SK-N-SH treated with all-trans-retinoic acid at 6 μM for 48 hours (cell line): Measurements from ENCODE around the gene C8A.

Source experiments
- ATAC-seq: fragments of 200-7000 bp; cut with Tn5 transposase; 3 replicates; pipeline ENCODE4 v1.9.1; 2020; ENCODE audit warnings: mild to moderate bottlenecking, moderate library complexity
- ARNTL ChIP-seq: fragments of 450-650 bp; formaldehyde crosslinking; IDR thresholded peaks from 2 replicates; pipeline ENCODE4 v1.5.0; 2020; ENCODE audit warnings: low read depth, mild to moderate bottlenecking, moderate library complexity, borderline replicate concordance
- BACH2 ChIP-seq: fragments of 250-450 bp; sonication (Bioruptor Pico); IDR thresholded peaks from 2 replicates; pipeline ENCODE4 v1.9.0; 2021; ENCODE audit warnings: mild to moderate bottlenecking, borderline replicate concordance
- ESRRG ChIP-seq: fragments of 250-450 bp; sonication (Bioruptor Pico); IDR thresholded peaks from 2 replicates; pipeline ENCODE4 v1.6.1; 2021; ENCODE audit warnings: mild to moderate bottlenecking
- GLIS3 ChIP-seq: fragments of 250-450 bp; sonication (Bioruptor Pico); IDR thresholded peaks from 2 replicates; pipeline ENCODE4 v1.5.0; 2020; ENCODE audit warnings: mild to moderate bottlenecking, moderate library complexity
- OSR1 ChIP-seq: fragments of 250-450 bp; sonication (Bioruptor Pico); IDR thresholded peaks from 2 replicates; pipeline ENCODE4 v1.8.0; 2022; ENCODE audit warnings: moderate library complexity, mild to moderate bottlenecking, inconsistent platforms
- PPARA ChIP-seq: fragments of 250-450 bp; sonication (Bioruptor Pico); IDR thresholded peaks from 2 replicates; pipeline ENCODE4 v1.5.0; 2020; ENCODE audit warnings: mild to moderate bottlenecking, borderline replicate concordance
- RARB ChIP-seq: fragments of 250-450 bp; sonication (Bioruptor Pico); IDR thresholded peaks from 2 replicates; pipeline ENCODE4 v1.8.0; 2021; ENCODE audit warnings: mild to moderate bottlenecking, moderate library complexity
- TCF4 ChIP-seq: fragments of 250-450 bp; sonication (Bioruptor Pico); IDR thresholded peaks from 2 replicates; pipeline ENCODE4 v1.8.0; 2021; ENCODE audit warnings: mild to moderate bottlenecking, moderate library complexity, borderline replicate concordance
- TOX ChIP-seq: fragments of 250-450 bp; sonication (Bioruptor Pico); IDR thresholded peaks from 2 replicates; pipeline ENCODE4 v1.8.0; 2021; ENCODE audit warnings: mild to moderate bottlenecking, moderate library complexity, borderline replicate concordance
- ZC3H10 ChIP-seq: fragments of 250-450 bp; sonication (Bioruptor Pico); IDR thresholded peaks from 2 replicates; pipeline ENCODE4 v1.5.1; 2021; ENCODE audit warnings: mild to moderate bottlenecking, moderate library complexity
- ZFP3 ChIP-seq: fragments of 250-450 bp; sonication (Bioruptor Pico); IDR thresholded peaks from 2 replicates; pipeline ENCODE4 v1.5.0; 2020; ENCODE audit warnings: mild to moderate bottlenecking, moderate library complexity
- ZFP30 ChIP-seq: fragments of 450-650 bp; formaldehyde crosslinking; IDR thresholded peaks from 2 replicates; pipeline ENCODE4 v1.5.0; 2022; ENCODE audit warnings: mild to moderate bottlenecking, moderate library complexity
- ZNF565 ChIP-seq: fragments of 450-650 bp; formaldehyde crosslinking; conservative IDR thresholded peaks from 2 replicates; pipeline ENCODE4 v1.5.0; 2020; ENCODE audit warnings: low read depth, mild to moderate bottlenecking, moderate library complexity
- ZNF70 ChIP-seq: fragments of 450-650 bp; formaldehyde crosslinking; IDR thresholded peaks from 2 replicates; pipeline ENCODE4 v1.5.0; 2020; ENCODE audit warnings: mild to moderate bottlenecking, moderate library complexity
- ZNF8 ChIP-seq: fragments of 450-650 bp; formaldehyde crosslinking; IDR thresholded peaks from 2 replicates; pipeline ENCODE4 v1.5.0; 2020; ENCODE audit warnings: mild to moderate bottlenecking, moderate library complexity
- TF ChIP-seq, protein P1 (sequence below): fragments of 250-450 bp; sonication (Bioruptor Pico); IDR thresholded peaks from 2 replicates; pipeline ENCODE4 v1.5.0; 2020; ENCODE audit warnings: mild to moderate bottlenecking, moderate library complexity
- TF ChIP-seq, protein P2 (sequence below): fragments of 250-450 bp; sonication (Bioruptor Pico); IDR thresholded peaks from 2 replicates; pipeline ENCODE4 v1.8.0; 2020; ENCODE audit warnings: mild to moderate bottlenecking, moderate library complexity, borderline replicate concordance
- TF ChIP-seq, protein P3 (sequence below): fragments of 250-450 bp; sonication (Bioruptor Pico); IDR thresholded peaks from 2 replicates; pipeline ENCODE4 v1.8.0; 2021; ENCODE audit warnings: low read depth, mild to moderate bottlenecking, moderate library complexity, borderline replicate concordance
- TF ChIP-seq, protein P4 (sequence below): fragments of 250-450 bp; sonication (Bioruptor Pico); IDR thresholded peaks from 2 replicates; pipeline ENCODE4 v1.5.1; 2020; ENCODE audit warnings: low read depth, mild to moderate bottlenecking, moderate library complexity
- TF ChIP-seq, protein P5 (sequence below): fragments of 250-450 bp; sonication (Bioruptor Pico); IDR thresholded peaks from 2 replicates; pipeline ENCODE4 v1.5.1; 2021; ENCODE audit warnings: mild to moderate bottlenecking, moderate library complexity

C8A gene

DNA sequence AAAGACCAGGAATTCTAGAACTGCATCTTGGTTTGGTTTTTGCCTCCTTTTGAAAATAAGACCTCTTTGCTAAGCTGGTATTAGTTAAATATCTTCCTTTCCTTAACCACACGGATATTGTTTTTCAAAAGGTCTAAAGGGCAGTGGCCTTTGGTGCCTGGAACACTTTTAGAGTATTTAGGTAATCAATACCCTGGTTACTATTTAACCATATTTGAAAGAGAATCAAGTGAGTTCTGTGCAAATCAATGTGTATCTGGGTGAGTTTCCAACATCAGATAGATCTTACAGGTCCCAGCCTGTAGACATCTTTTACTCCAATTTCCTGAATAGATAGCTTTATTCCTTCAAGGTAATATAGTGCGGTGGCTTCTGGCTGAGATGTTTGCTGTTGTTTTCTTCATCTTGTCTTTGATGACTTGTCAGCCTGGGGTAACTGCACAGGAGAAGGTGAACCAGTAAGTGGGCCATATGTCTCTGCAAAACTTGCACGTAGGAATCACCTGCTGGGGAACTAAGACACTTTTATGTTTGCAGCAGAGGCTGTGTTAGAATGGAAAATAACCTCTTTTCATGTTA lies at the start of gene C8A:
TSS of gene C8A (plus strand) at position 277 of the 579 bp plus-strand sequence. CDS start at position 382, 105 bp downstream.
- TF ChIP-seq, protein P1, sequence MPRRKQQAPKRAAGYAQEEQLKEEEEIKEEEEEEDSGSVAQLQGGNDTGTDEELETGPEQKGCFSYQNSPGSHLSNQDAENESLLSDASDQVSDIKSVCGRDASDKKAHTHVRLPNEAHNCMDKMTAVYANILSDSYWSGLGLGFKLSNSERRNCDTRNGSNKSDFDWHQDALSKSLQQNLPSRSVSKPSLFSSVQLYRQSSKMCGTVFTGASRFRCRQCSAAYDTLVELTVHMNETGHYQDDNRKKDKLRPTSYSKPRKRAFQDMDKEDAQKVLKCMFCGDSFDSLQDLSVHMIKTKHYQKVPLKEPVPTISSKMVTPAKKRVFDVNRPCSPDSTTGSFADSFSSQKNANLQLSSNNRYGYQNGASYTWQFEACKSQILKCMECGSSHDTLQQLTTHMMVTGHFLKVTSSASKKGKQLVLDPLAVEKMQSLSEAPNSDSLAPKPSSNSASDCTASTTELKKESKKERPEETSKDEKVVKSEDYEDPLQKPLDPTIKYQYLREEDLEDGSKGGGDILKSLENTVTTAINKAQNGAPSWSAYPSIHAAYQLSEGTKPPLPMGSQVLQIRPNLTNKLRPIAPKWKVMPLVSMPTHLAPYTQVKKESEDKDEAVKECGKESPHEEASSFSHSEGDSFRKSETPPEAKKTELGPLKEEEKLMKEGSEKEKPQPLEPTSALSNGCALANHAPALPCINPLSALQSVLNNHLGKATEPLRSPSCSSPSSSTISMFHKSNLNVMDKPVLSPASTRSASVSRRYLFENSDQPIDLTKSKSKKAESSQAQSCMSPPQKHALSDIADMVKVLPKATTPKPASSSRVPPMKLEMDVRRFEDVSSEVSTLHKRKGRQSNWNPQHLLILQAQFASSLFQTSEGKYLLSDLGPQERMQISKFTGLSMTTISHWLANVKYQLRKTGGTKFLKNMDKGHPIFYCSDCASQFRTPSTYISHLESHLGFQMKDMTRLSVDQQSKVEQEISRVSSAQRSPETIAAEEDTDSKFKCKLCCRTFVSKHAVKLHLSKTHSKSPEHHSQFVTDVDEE: no peak
- no peak for TF ChIP-seq ZC3H10
- no peak for TF ChIP-seq ZFP3 (CRISPR knock-in tag)
- TF ChIP-seq ARNTL (CRISPR knock-in tag): no peak
- TF ChIP-seq TCF4 (CRISPR knock-in tag): no peak
- no peak for TF ChIP-seq ESRRG (CRISPR knock-in tag)
- no peak for TF ChIP-seq OSR1
- no peak for TF ChIP-seq RARB (CRISPR knock-in tag)
- no peak for TF ChIP-seq ZFP30 (CRISPR knock-in tag)
- TF ChIP-seq, protein P2, sequence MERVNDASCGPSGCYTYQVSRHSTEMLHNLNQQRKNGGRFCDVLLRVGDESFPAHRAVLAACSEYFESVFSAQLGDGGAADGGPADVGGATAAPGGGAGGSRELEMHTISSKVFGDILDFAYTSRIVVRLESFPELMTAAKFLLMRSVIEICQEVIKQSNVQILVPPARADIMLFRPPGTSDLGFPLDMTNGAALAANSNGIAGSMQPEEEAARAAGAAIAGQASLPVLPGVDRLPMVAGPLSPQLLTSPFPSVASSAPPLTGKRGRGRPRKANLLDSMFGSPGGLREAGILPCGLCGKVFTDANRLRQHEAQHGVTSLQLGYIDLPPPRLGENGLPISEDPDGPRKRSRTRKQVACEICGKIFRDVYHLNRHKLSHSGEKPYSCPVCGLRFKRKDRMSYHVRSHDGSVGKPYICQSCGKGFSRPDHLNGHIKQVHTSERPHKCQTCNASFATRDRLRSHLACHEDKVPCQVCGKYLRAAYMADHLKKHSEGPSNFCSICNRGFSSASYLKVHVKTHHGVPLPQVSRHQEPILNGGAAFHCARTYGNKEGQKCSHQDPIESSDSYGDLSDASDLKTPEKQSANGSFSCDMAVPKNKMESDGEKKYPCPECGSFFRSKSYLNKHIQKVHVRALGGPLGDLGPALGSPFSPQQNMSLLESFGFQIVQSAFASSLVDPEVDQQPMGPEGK (CRISPR knock-in tag): no peak
- TF ChIP-seq BACH2: no peak
- TF ChIP-seq, protein P3, sequence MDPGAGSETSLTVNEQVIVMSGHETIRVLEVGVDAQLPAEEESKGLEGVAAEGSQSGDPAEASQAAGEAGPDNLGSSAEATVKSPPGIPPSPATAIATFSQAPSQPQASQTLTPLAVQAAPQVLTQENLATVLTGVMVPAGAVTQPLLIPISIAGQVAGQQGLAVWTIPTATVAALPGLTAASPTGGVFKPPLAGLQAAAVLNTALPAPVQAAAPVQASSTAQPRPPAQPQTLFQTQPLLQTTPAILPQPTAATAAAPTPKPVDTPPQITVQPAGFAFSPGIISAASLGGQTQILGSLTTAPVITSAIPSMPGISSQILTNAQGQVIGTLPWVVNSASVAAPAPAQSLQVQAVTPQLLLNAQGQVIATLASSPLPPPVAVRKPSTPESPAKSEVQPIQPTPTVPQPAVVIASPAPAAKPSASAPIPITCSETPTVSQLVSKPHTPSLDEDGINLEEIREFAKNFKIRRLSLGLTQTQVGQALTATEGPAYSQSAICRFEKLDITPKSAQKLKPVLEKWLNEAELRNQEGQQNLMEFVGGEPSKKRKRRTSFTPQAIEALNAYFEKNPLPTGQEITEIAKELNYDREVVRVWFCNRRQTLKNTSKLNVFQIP (CRISPR knock-in tag): no peak
- no peak for TF ChIP-seq ZNF565
- TF ChIP-seq, protein P4, sequence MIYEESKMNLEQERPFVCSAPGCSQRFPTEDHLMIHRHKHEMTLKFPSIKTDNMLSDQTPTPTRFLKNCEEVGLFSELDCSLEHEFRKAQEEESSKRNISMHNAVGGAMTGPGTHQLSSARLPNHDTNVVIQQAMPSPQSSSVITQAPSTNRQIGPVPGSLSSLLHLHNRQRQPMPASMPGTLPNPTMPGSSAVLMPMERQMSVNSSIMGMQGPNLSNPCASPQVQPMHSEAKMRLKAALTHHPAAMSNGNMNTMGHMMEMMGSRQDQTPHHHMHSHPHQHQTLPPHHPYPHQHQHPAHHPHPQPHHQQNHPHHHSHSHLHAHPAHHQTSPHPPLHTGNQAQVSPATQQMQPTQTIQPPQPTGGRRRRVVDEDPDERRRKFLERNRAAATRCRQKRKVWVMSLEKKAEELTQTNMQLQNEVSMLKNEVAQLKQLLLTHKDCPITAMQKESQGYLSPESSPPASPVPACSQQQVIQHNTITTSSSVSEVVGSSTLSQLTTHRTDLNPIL (CRISPR knock-in tag): no peak
- no peak for TF ChIP-seq TOX (CRISPR knock-in tag)
- TF ChIP-seq, protein P5, sequence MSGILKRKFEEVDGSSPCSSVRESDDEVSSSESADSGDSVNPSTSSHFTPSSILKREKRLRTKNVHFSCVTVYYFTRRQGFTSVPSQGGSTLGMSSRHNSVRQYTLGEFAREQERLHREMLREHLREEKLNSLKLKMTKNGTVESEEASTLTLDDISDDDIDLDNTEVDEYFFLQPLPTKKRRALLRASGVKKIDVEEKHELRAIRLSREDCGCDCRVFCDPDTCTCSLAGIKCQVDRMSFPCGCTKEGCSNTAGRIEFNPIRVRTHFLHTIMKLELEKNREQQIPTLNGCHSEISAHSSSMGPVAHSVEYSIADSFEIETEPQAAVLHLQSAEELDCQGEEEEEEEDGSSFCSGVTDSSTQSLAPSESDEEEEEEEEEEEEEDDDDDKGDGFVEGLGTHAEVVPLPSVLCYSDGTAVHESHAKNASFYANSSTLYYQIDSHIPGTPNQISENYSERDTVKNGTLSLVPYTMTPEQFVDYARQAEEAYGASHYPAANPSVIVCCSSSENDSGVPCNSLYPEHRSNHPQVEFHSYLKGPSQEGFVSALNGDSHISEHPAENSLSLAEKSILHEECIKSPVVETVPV (CRISPR knock-in tag): no peak
- TF ChIP-seq PPARA (CRISPR knock-in tag): no peak
- ATAC-seq: no peak

DNA sequence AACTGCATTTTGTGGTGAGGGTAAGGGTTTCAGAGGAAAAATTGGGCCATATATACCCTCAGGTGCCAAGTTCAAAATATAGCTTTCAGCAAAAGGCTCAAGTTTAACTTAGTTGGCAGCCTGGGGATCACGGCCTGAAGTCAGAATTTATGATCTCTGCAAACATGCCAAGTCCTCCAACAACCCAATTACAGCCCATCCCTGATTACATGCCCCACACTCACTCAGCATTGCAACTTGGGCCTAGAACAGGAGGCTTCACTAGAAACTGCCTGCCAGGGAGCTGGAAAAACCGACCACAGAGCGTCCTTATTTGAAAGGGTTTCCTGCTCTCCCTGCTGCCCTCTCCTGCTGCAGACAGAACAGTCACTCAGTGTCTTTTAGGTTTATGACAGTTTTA lies 47.8 kb upstream of the C8A start:
- no peak for ATAC-seq
- TF ChIP-seq ZFP30 (CRISPR knock-in tag) (no peak), ZC3H10 (no peak), ESRRG (CRISPR knock-in tag) (no peak), TOX (CRISPR knock-in tag) (no peak), ZNF70 (no peak), PPARA (CRISPR knock-in tag) (no peak), ZNF8 (CRISPR knock-in tag) (no peak), ARNTL (CRISPR knock-in tag) (no peak), GLIS3 (CRISPR knock-in tag) (no peak)
- TF ChIP-seq, protein P1: no peak
- TF ChIP-seq, protein P4 (CRISPR knock-in tag): no peak
- TF ChIP-seq, protein P5 (CRISPR knock-in tag): no peak
